Upper lobe of left lung (tissue), 6 donors: Measurements from ENCODE around the gene RNF146. TPM values are rescaled to one million over a fixed set of nuclear protein-coding genes. Genes with fewer than 3 reads are reported as not detected.

ENCODE experiments used
- ATAC-seq, 2 donors: fragments of 200-7000 bp; cut with Tn5 transposase; one replicate each; pipeline ENCODE4 v1.9.1; 2022; ENCODE audit warnings: mild to moderate bottlenecking in 2 of 2, moderate library complexity in 2 of 2; ENCODE audit not compliant: low FRiP score in 2 of 2
- DNase-seq, 2 donors: peaks; one replicate each; pipeline ENCODE4 v3.0.0-alpha.2; 2019 to 2020
- H3K27ac ChIP-seq, 4 donors: fragments of 200-600 bp; sonication (generic); one replicate each; pipeline ENCODE4 v1.5.1; 2016 to 2019
- H3K27me3 ChIP-seq, 4 donors: fragments of 200-600 bp; sonication (generic); one replicate each; pipeline ENCODE4 v1.5.1; 2017 to 2019
- H3K36me3 ChIP-seq, 4 donors: fragments of 200-600 bp; sonication (generic); one replicate each; pipeline ENCODE4 v1.5.1; 2016 to 2019
- H3K4me1 ChIP-seq, 4 donors: fragments of 200-600 bp; sonication (generic); one replicate each; pipeline ENCODE4 v1.5.1; 2018 to 2019
- H3K4me3 ChIP-seq, 4 donors: fragments of 200-600 bp; sonication (generic); one replicate each; pipeline ENCODE4 v1.5.1; 2017 to 2019; ENCODE audit warnings: mild to moderate bottlenecking in 2 of 4, moderate library complexity in 1 of 4
- H3K9me3 ChIP-seq, 4 donors: fragments of 200-600 bp; sonication (generic); one replicate each; pipeline ENCODE4 v1.5.1; 2018 to 2019
- CTCF ChIP-seq, 6 experiments: fragments of 450-650 bp in 4 of 6; fragments of 200-600 bp in 2 of 6; sonication (generic) in 2 of 6; IDR thresholded peaks; one replicate each; pipeline ENCODE4 v1.5.1; 2016 to 2019; ENCODE audit warnings: antibody characterized with exemption in 6 of 6
- EP300 ChIP-seq, 4 donors: sonication (generic); formaldehyde crosslinking; IDR thresholded peaks; one replicate each; pipeline ENCODE4 v1.5.1; 2017; ENCODE audit warnings: antibody characterized with exemption in 4 of 4, control low read depth in 2 of 4
- POLR2A ChIP-seq, 4 donors: fragments of 450-650 bp; IDR thresholded peaks; one replicate each; pipeline ENCODE4 v1.5.1; 2016 to 2017; ENCODE audit warnings: antibody characterized with exemption in 4 of 4, mild to moderate bottlenecking in 2 of 4
- POLR2AphosphoS5 ChIP-seq, 2 donors: sonication (generic); formaldehyde crosslinking; IDR thresholded peaks; one replicate each; pipeline ENCODE4 v1.5.1; 2017; ENCODE audit warnings: antibody characterized with exemption in 2 of 2
- WGBS, 2 donors: methylation state at CpG; one replicate each; pipeline ENCODE4 v1.1.5; 2017 to 2018; 5-methylcytosine and 5-hydroxymethylcytosine counted together
- total RNA-seq, 6 donors: library from RNA; depleted of rRNA in 4 of 6; stranded (reverse); fragments of >200 nt in 4 of 6; gene quantifications; one replicate each; pipeline versions ENCODE4 v1.1.0 to v1.2.1, GENCODE V29; 2016 to 2021
- donor health status: DM: no; HTN: no; CAD: no; lungs with moderate emphysema.
- donor health status: DM: no; HTN: yes; CAD: no; lungs with severe emphysema.

Gene RNF146
- total RNA-seq, 6 donors from 2014 or later, result 28.1 to 106 (median 53.0) TPM

- peaks cover 28 to 43% (median 36%) of the 10 kb centered on the region in 4 donors for H3K4me1 ChIP-seq
- H3K9me3 ChIP-seq, result no peaks in the 10 kb centered on the region
- no peaks in the 10 kb centered on the region for H3K36me3 ChIP-seq
- no peaks in the 10 kb centered on the region for H3K27me3 ChIP-seq
- ATAC-seq (no peak), DNase-seq (no peak)
- 90 to 92% methylated on average over 2 of the region's 2 CpGs for WGBS, 2 donors
- TF ChIP-seq EP300 (IDR thresholded peaks at IDR 0.05) (no peak), POLR2AphosphoS5 (IDR thresholded peaks at IDR 0.05) (no peak), CTCF (IDR thresholded peaks at IDR 0.05) (no peak), POLR2A (IDR thresholded peaks at IDR 0.05) (no peak)
- H3K4me3 ChIP-seq, result no peak overlapping the region
- no peak overlapping the region for H3K27ac ChIP-seq
These were observed 6.8 kb downstream of the RNF146 start for GRCh38 chr6:127273499-127273898.

GRCh38 chr6:127276331-127276730 is 9.7 kb downstream of the RNF146 start:
- ATAC-seq (no peak), DNase-seq (no peak)
- Histone ChIP-seq H3K4me3 (no peak overlapping the region), H3K4me1 (peaks cover 7 to 22% (median 16%) of the 10 kb centered on the region in 4 donors), H3K9me3 (no peaks in the 10 kb centered on the region), H3K27me3 (no peaks in the 10 kb centered on the region), H3K36me3 (peaks cover 0 to 13% (median 2%) of the 10 kb centered on the region in 4 donors), H3K27ac (no peak overlapping the region)
- no peak for TF ChIP-seq EP300 (IDR thresholded peaks at IDR 0.05)
- TF ChIP-seq POLR2AphosphoS5 (IDR thresholded peaks at IDR 0.05), result no peak
- no peak for TF ChIP-seq POLR2A (IDR thresholded peaks at IDR 0.05)
- no peak for TF ChIP-seq CTCF (IDR thresholded peaks at IDR 0.05)
- WGBS, 2 donors, result 90 to 95% methylated on average over 1 of the region's 1 CpG

- peaks cover 8 to 27% (median 11%) of the 10 kb centered on the region in 4 donors for H3K36me3 ChIP-seq
- H3K27ac ChIP-seq, result no peak overlapping the region
- H3K4me3 ChIP-seq, result no peak overlapping the region
- H3K4me1 ChIP-seq, result peaks cover 0 to 12% (median 6%) of the 10 kb centered on the region in 4 donors
- DNase-seq, result no peak
- no peaks in the 10 kb centered on the region for H3K27me3 ChIP-seq
- no peak for ATAC-seq
- no peaks in the 10 kb centered on the region for H3K9me3 ChIP-seq
- WGBS, 2 donors, result 87% methylated on average over 3 of the region's 3 CpGs
- TF ChIP-seq EP300 (IDR thresholded peaks at IDR 0.05) (no peak), POLR2A (IDR thresholded peaks at IDR 0.05) (no peak), POLR2AphosphoS5 (IDR thresholded peaks at IDR 0.05) (no peak), CTCF (IDR thresholded peaks at IDR 0.05) (no peak)
These were observed 11.5 kb downstream of the RNF146 start for GRCh38 chr6:127277878-127278843.

GRCh38 chr6:127279815-127280214 is 13.2 kb downstream of the RNF146 start:
- Histone ChIP-seq H3K36me3 (peaks cover 8 to 42% (median 13%) of the 10 kb centered on the region in 4 donors), H3K9me3 (no peaks in the 10 kb centered on the region), H3K27ac (no peak overlapping the region), H3K27me3 (no peaks in the 10 kb centered on the region), H3K4me3 (no peak overlapping the region), H3K4me1 (peaks cover 0 to 9% (median 1%) of the 10 kb centered on the region in 4 donors)
- ATAC-seq (no peak), DNase-seq (no peak)
- WGBS, 2 donors, result 61 to 69% methylated on average over 1 of the region's 1 CpG
- TF ChIP-seq CTCF (IDR thresholded peaks at IDR 0.05) (no peak), POLR2AphosphoS5 (IDR thresholded peaks at IDR 0.05) (no peak)
